Measurements from ENCODE around the gene ASMTL. TPM values are rescaled to one million over a fixed set of nuclear protein-coding genes. Genes with fewer than 3 reads are reported as not detected.

Gene ASMTL
- total RNA-seq, 2 donors from 2014 or later, result 43.1 to 44.2 TPM

DNA sequence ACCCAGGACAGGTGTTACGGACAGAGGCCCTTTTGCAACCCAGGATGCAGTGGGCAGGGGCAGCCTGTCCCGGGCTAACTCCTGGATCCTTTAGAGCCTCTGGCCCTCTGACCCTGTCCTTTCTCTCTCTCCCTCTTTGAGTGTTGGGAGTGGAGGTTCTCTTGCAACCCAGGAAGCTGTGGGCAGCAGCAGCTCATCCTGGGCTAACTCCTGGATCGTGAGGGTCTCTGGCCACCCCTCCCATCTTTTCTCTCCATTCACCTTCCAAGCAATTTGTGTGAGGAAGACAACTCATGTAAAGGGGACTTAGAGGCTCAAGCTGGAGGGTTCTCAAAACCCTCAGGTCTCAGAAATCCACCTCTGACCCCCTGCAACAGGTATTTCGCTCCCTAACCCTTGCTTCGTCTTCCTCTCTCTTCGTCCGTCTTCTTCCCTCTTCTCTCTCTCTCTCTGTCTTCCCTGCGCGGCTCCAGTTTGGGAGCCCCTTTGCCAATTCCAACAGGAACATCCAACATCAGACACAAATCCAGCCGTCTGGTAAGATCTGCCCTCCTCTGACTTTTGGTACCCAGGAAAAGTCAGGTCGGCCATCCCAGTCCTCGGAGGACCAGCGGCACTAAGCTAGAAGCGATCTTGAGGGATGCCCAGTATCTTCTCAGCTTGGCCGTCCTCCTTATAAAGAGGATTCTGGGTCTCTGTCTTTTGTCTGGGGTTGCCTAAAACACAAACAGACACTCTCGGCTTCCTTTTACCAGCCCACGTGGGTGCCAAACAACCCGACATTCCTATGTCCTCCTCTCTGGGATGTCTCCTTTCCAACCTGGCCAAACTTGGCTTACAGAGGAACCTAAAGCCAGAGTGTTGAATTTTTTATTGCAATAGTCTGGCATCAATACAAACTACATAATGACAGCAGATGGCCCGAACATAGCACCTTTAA is 7.9 kb downstream of the ASMTL start:
- WGBS, result 97% methylated on average over 19 of the region's 19 CpGs
- intact Hi-C loops (cut with DNase I), result no loop called here
- no peak for DNase-seq (ENCODE audit: low spot score)
- Histone ChIP-seq H3K27ac (no peak overlapping the region), H3K27me3 (replicated peaks; ENCODE audit: insufficient read depth) (no peaks in the 10 kb centered on the region), H3K36me3 (no peaks in the 10 kb centered on the region), H3K9me3 (no peaks in the 10 kb centered on the region), H3K4me1 (replicated peaks) (no peaks in the 10 kb centered on the region), H3K4me3 (no peak overlapping the region)
- TF ChIP-seq, protein P1, sequence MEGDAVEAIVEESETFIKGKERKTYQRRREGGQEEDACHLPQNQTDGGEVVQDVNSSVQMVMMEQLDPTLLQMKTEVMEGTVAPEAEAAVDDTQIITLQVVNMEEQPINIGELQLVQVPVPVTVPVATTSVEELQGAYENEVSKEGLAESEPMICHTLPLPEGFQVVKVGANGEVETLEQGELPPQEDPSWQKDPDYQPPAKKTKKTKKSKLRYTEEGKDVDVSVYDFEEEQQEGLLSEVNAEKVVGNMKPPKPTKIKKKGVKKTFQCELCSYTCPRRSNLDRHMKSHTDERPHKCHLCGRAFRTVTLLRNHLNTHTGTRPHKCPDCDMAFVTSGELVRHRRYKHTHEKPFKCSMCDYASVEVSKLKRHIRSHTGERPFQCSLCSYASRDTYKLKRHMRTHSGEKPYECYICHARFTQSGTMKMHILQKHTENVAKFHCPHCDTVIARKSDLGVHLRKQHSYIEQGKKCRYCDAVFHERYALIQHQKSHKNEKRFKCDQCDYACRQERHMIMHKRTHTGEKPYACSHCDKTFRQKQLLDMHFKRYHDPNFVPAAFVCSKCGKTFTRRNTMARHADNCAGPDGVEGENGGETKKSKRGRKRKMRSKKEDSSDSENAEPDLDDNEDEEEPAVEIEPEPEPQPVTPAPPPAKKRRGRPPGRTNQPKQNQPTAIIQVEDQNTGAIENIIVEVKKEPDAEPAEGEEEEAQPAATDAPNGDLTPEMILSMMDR (IDR thresholded peaks at IDR 0.05), result no peak
- no peak for TF ChIP-seq POLR2A (IDR thresholded peaks at IDR 0.05)
- no peak for TF ChIP-seq POLR2AphosphoS5 (IDR thresholded peaks at IDR 0.05)

DNA sequence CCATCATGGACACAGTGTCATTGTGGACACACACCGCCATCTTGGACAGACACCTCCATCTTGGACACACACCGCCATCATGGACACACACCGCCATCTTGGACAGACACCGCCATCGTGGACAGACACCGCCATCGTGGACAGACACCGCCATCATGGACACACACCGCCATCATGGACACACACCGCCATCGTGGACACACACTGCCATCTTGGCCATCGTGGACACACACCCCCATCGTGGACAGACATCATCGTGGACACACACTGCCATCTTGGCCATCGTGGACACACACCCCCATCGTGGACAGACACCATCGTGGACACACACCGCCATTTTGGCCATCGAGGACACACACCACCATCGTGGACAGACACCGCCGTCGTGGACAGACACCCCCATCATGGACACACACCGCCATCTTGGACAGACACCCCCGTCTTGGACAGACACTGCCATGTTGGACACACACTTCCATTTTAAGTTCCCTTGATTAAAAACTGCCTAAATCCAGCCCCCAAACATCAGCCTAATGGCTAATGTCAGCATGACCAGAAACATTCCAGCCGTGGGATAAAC is 9.1 kb downstream of the ASMTL start:
- WGBS, result 89% methylated on average over 26 of the region's 26 CpGs
- Histone ChIP-seq H3K9me3 (no peaks in the 10 kb centered on the region), H3K27ac (no peak overlapping the region), H3K4me1 (replicated peaks) (no peaks in the 10 kb centered on the region), H3K27me3 (replicated peaks; ENCODE audit: insufficient read depth) (no peaks in the 10 kb centered on the region), H3K4me3 (no peak overlapping the region), H3K36me3 (no peaks in the 10 kb centered on the region)
- TF ChIP-seq POLR2A (IDR thresholded peaks at IDR 0.05), result no peak
- no peak for TF ChIP-seq POLR2AphosphoS5 (IDR thresholded peaks at IDR 0.05)
- TF ChIP-seq, protein P1 (IDR thresholded peaks at IDR 0.05), result no peak
- no peak for DNase-seq (ENCODE audit: low spot score)
- intact Hi-C loops (cut with DNase I), result no loop called here

DNA sequence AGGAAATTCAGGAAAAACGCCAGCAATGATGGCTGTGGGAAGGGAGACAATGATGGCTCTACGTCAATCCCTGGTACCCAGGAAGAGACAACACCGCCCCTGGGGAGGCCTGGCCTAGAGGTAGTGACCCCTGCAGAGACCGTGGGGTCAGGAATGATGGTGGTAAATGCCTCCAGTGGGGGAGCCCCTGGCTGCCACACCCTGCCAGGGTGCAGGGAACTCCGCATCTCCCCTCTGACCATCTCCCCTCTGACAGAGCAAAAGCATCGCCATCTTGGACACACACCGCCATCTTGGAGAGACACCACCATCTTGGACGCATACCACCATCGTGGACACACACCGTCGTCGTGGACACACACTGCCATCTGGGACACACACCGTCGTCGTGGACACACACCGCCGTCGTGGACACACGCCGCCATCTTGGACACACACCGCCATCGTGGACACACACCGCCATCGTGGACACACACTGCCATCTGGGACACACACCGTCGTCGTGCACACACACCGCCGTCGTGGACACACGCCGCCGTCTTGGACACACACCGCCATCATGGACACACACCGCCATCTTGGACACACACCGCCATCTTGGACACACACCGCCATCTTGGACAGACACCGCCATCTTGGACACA is 9.9 kb downstream of the ASMTL start:
- intact Hi-C loops (cut with DNase I), result no loop called here
- Histone ChIP-seq H3K4me3 (no peak overlapping the region), H3K27ac (no peak overlapping the region), H3K36me3 (no peaks in the 10 kb centered on the region), H3K9me3 (no peaks in the 10 kb centered on the region), H3K4me1 (replicated peaks) (no peaks in the 10 kb centered on the region), H3K27me3 (replicated peaks; ENCODE audit: insufficient read depth) (no peaks in the 10 kb centered on the region)
- no peak for DNase-seq (ENCODE audit: low spot score)
- 86% methylated on average over 36 of the region's 38 CpGs for WGBS
- TF ChIP-seq POLR2AphosphoS5 (IDR thresholded peaks at IDR 0.05), result no peak
- TF ChIP-seq, protein P1 (IDR thresholded peaks at IDR 0.05), result no peak
- TF ChIP-seq POLR2A (IDR thresholded peaks at IDR 0.05), result no peak

DNA sequence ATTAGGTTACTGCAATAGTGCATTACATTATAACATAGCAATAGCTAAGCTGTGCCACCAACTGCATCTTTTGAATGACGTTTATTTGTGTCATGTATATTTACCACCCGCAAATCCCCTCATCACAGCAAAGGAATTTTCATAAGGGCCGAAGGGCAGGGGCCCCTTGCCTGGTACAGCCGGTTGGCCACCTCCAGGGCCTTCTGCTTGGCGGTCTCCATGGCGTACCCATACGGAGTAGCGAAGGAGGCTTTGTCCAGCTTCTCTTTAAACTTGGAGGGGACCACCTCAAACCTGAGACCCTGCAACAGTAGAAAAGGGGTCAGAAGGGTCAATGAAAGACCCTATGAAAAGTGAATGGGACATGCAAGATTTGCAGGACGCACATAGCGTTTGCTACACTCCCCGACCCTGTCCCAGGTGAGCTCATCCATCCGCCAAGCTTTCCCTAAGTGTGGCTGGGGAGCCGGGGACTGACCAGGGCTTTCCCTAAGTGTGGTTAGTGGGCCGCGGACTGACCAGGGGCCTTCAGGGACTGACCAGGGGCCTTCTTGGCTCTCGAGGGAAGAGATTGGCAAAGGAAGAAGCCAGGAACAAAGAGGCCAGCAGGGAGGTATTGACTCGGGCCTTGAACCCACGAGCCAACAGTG is 10.6 kb downstream of the ASMTL start:
- Histone ChIP-seq H3K27me3 (replicated peaks; ENCODE audit: insufficient read depth) (no peaks in the 10 kb centered on the region), H3K27ac (no peak overlapping the region), H3K4me3 (no peak overlapping the region), H3K9me3 (no peaks in the 10 kb centered on the region), H3K36me3 (no peaks in the 10 kb centered on the region), H3K4me1 (replicated peaks) (no peaks in the 10 kb centered on the region)
- no peak for DNase-seq (ENCODE audit: low spot score)
- intact Hi-C loops (cut with DNase I), result no loop called here
- 97% methylated on average over 17 of the region's 18 CpGs for WGBS
- no peak for TF ChIP-seq POLR2AphosphoS5 (IDR thresholded peaks at IDR 0.05)
- TF ChIP-seq, protein P1 (IDR thresholded peaks at IDR 0.05), result no peak
- no peak for TF ChIP-seq POLR2A (IDR thresholded peaks at IDR 0.05)

Data from prostate gland (tissue), 2 donors.